KMS-11 (cell line): Measurements from ENCODE around the gene TUBA4A.

ENCODE experiments used
- H2AFZ ChIP-seq: fragments of 200-600 bp; sonication (generic); 2 replicates; pipeline ENCODE4 v1.6.1; 2016; ENCODE audit warnings: antibody characterized with exemption, mixed run types, low read depth
- H3K27ac ChIP-seq: fragments of 200-600 bp; sonication (generic); 2 replicates; pipeline ENCODE4 v1.6.1; 2016; ENCODE audit warnings: mild to moderate bottlenecking, mixed run types
- H3K27me3 ChIP-seq: fragments of 200-600 bp; sonication (generic); 2 replicates; pipeline ENCODE4 v1.6.1; 2017; ENCODE audit warnings: mild to moderate bottlenecking, low read depth, mixed run types, moderate library complexity; ENCODE audit not compliant: insufficient read depth
- H3K36me3 ChIP-seq: fragments of 200-600 bp; sonication (generic); 2 replicates; pipeline ENCODE4 v1.6.1; 2017; ENCODE audit warnings: mild to moderate bottlenecking, mixed run types; ENCODE audit not compliant: insufficient read depth
- H3K4me1 ChIP-seq: fragments of 200-600 bp; sonication (generic); 2 replicates; pipeline ENCODE4 v1.6.1; 2016; ENCODE audit warnings: mild to moderate bottlenecking, low read depth, mixed run types; ENCODE audit not compliant: poor library complexity, severe bottlenecking
- H3K4me2 ChIP-seq: fragments of 200-600 bp; sonication (generic); 2 replicates; pipeline ENCODE4 v1.7.0; 2016; ENCODE audit warnings: mild to moderate bottlenecking, mixed run types
- H3K4me3 ChIP-seq: fragments of 200-600 bp; sonication (generic); IDR thresholded peaks from 2 replicates; pipeline ENCODE4 v1.6.1; 2017; ENCODE audit warnings: low read depth, low read length, mixed read lengths; ENCODE audit not compliant: insufficient read depth
- H3K79me2 ChIP-seq: fragments of 200-600 bp; sonication (generic); 2 replicates; pipeline ENCODE4 v1.6.1; 2016; ENCODE audit warnings: low read depth, mixed run types; ENCODE audit not compliant: insufficient read depth
- H3K9ac ChIP-seq: fragments of 200-600 bp; sonication (generic); 2 replicates; pipeline ENCODE4 v1.6.1; 2016; ENCODE audit warnings: mild to moderate bottlenecking, mixed run types
- H4K20me1 ChIP-seq: fragments of 200-600 bp; sonication (generic); 2 replicates; pipeline ENCODE4 v1.6.1; 2016; ENCODE audit warnings: mild to moderate bottlenecking, mixed run types; ENCODE audit not compliant: insufficient read depth
- TF ChIP-seq, protein P1 (sequence below): fragments of 200-600 bp; sonication (generic); conservative IDR thresholded peaks from 2 replicates; pipeline ENCODE4 v1.6.1; 2017; ENCODE audit warnings: low read depth, mild to moderate bottlenecking, antibody characterized with exemption, low read length, moderate library complexity, mixed read lengths

TUBA4A gene

GRCh38 chr2:219207134-219207883, 46.4 kb downstream of the TUBA4A start:
- no peak overlapping the region for H3K27ac ChIP-seq
- TF ChIP-seq, protein P1, sequence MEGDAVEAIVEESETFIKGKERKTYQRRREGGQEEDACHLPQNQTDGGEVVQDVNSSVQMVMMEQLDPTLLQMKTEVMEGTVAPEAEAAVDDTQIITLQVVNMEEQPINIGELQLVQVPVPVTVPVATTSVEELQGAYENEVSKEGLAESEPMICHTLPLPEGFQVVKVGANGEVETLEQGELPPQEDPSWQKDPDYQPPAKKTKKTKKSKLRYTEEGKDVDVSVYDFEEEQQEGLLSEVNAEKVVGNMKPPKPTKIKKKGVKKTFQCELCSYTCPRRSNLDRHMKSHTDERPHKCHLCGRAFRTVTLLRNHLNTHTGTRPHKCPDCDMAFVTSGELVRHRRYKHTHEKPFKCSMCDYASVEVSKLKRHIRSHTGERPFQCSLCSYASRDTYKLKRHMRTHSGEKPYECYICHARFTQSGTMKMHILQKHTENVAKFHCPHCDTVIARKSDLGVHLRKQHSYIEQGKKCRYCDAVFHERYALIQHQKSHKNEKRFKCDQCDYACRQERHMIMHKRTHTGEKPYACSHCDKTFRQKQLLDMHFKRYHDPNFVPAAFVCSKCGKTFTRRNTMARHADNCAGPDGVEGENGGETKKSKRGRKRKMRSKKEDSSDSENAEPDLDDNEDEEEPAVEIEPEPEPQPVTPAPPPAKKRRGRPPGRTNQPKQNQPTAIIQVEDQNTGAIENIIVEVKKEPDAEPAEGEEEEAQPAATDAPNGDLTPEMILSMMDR: no peak
- peaks cover 18% of the 10 kb centered on the region for H3K4me1 ChIP-seq
- no peak overlapping the region for H3K4me3 ChIP-seq
- H3K9ac ChIP-seq: peak overlapping the region; percentile 17; the same call in 1 of the 2 replicates
- H3K79me2 ChIP-seq: no peaks in the 10 kb centered on the region
- H2AFZ ChIP-seq: no peak overlapping the region
- H3K27me3 ChIP-seq: no peaks in the 10 kb centered on the region
- no peaks in the 10 kb centered on the region for H4K20me1 ChIP-seq
- no peaks in the 10 kb centered on the region for H3K36me3 ChIP-seq
- H3K4me2 ChIP-seq: peak overlapping the region; percentile 62

DNA sequence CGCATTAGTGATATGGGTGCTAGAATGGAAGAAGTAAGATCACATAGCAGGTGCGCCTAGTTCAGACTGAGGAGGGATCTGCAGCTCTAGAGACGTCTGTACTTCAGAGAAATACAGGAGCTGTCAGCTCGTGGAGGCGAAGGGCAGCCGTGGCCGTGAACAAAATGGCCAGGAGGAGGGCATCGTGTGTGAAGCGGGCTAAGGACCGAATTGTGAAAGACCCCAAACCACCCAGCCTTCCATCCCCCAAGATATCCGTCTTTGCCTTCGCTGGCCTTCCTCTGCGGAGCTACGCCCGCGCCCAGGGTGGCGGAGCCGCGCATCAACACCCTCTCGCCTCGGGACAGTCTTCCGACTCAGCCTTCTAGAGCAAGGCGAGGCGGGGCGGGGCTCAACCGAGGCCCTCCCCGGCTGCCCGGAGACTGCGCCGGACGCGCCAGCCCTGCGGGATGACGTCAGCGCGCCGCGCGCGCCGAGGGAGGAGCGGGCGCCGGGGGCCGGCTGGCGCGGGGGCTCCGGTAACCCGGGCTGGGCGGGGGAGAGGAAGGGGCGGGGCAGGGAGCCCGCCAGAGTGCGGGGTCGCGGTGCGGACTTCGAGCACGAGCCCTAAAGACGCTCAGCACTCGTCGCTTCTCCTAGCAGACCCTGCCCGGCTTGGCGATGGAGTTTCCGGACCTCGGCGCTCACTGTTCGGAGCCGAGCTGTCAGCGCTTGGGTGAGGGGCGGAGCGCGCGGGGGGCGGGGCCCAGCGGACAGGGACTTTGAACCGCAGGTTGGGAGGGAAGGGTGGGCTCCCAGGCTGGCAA, 47.2 kb downstream of the TUBA4A start, which contains the start of gene ZFAND2B:
TSS of gene ZFAND2B (plus strand) at position 455 of the 806 bp plus-strand sequence. CDS start at position 661, 206 bp downstream.
- Histone ChIP-seq H4K20me1 (no peaks in the 10 kb centered on the region), H3K79me2 (no peaks in the 10 kb centered on the region), H3K27me3 (no peaks in the 10 kb centered on the region), H3K4me3 (peak within 1 kb of the TSS; percentile 80), H3K27ac (peak within 1 kb of the TSS; percentile 69), H3K36me3 (no peaks in the 10 kb centered on the region), H3K4me2 (peak within 1 kb of the TSS; percentile 74), H3K4me1 (peaks cover 18% of the 10 kb centered on the region), H2AFZ (peak within 1 kb of the TSS; percentile 77), H3K9ac (peak within 1 kb of the TSS; percentile 74)
- TF ChIP-seq, protein P1: no peak

DNA sequence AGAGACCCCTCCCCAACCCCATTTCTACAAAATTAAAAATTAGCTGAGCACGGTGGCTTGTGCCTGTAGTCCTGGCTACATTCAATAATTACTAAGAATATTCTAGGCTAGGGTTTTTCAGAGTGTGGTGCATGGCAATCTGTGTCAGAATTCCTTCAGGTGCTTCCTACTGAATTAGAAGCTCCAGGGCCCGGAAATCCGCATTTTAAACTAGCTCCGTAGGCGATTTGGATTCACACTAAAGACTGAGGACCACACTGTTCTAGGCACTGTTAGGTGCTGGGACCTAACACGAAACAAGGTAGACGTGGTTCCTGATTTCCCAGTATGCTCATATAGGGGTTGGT, 47.8 kb downstream of the TUBA4A start:
- peak overlapping the region; percentile 69 for H3K27ac ChIP-seq
- TF ChIP-seq, protein P1: no peak
- no peaks in the 10 kb centered on the region for H3K36me3 ChIP-seq

DNA sequence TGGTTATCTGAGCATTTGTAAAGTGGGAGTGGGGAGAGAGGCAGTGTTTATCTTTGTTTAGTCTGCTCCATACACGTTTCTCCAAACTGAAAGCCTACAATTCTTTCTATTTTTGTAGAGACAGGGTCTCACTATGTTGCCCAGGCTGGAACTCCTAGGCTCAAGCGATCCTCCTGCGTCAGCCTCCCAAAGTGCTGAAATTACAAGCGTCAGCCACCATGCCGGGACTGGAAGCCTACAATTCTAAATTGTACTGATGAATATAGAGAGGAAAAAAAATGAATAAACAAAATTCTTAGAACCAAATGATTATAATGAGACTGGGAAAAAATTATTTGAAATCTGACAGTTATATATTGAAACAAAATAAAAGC, 48.6 kb downstream of the TUBA4A start:
- no peak overlapping the region for H3K4me3 ChIP-seq
- TF ChIP-seq, protein P1: no peak
- H3K79me2 ChIP-seq: no peaks in the 10 kb centered on the region
- no peak overlapping the region for H3K4me2 ChIP-seq
- no peak overlapping the region for H3K27ac ChIP-seq
- no peaks in the 10 kb centered on the region for H3K27me3 ChIP-seq
- no peaks in the 10 kb centered on the region for H3K36me3 ChIP-seq
- H3K4me1 ChIP-seq: peaks cover 18% of the 10 kb centered on the region
- H4K20me1 ChIP-seq: no peaks in the 10 kb centered on the region
- H3K9ac ChIP-seq: no peak overlapping the region
- H2AFZ ChIP-seq: no peak overlapping the region

More for the DNA sequence above, 47.8 kb downstream of the TUBA4A start:
- H3K4me1 ChIP-seq: peaks cover 18% of the 10 kb centered on the region
- no peaks in the 10 kb centered on the region for H4K20me1 ChIP-seq
- no peaks in the 10 kb centered on the region for H3K79me2 ChIP-seq
- H2AFZ ChIP-seq: peak overlapping the region; percentile 77
- H3K4me3 ChIP-seq: peak overlapping the region; percentile 80
- no peaks in the 10 kb centered on the region for H3K27me3 ChIP-seq
- H3K9ac ChIP-seq: peak overlapping the region; percentile 74
- peak overlapping the region; percentile 74 for H3K4me2 ChIP-seq
